SK-N-DZ (cell line): ENCODE measurements around the gene HS2ST1. TPM values are rescaled to one million over a fixed set of nuclear protein-coding genes. Genes with fewer than 3 reads are reported as not detected.
"Not testable (repeated sequence)": the region's sequence is repeated elsewhere in the genome, so short reads cannot be mapped to it uniquely, and the experiment has no call there.

ENCODE experiments used
- DNase-seq: peaks from one replicate; pipeline ENCODE4 v3.0.0-alpha.2; 2015; ENCODE audit warnings: low spot score
- polyA plus RNA-seq, 2 experiments: library from polyadenylated mRNA; depleted of rRNA; stranded (reverse); fragments of >200 nt; gene quantifications; 2 replicates each; pipeline ENCODE4 v1.2.3, GENCODE V29; 2014

Gene HS2ST1
- 17.0 and 17.4 TPM in 2 replicates for polyA plus RNA-seq (2014; cell fraction: cytosol; rRNA removed)
- polyA plus RNA-seq (2014; cell fraction: nucleus; rRNA removed), result 6.8 and 7.4 TPM in 2 replicates

- no peak for DNase-seq
These were observed at the start of gene HS2ST1 for GRCh38 chr1:86914601-86914997. HS2ST1 (plus strand) TSS chr1:86914635.

GRCh38 chr1:86865973-86866637 lies 48.3 kb upstream of the HS2ST1 start:
- no peak for DNase-seq

GRCh38 chr1:86866665-86867064 lies 47.8 kb upstream of the HS2ST1 start:
- no peak for DNase-seq

GRCh38 chr1:86867278-86867677 lies 47.2 kb upstream of the HS2ST1 start:
- not testable (repeated sequence) for DNase-seq

- DNase-seq, result no peak
These were observed 46.0 kb upstream of the HS2ST1 start for GRCh38 chr1:86868477-86868876.

GRCh38 chr1:86871001-86871400 lies 43.4 kb upstream of the HS2ST1 start:
- DNase-seq, result no peak

GRCh38 chr1:86872086-86872485 lies 42.3 kb upstream of the HS2ST1 start:
- no peak for DNase-seq

GRCh38 chr1:86875722-86876121 lies 38.7 kb upstream of the HS2ST1 start:
- no peak for DNase-seq

- no peak for DNase-seq
These were observed 26.8 kb upstream of the HS2ST1 start for GRCh38 chr1:86887479-86888162.

GRCh38 chr1:86888327-86888726 lies 26.1 kb upstream of the HS2ST1 start:
- no peak for DNase-seq

GRCh38 chr1:86899401-86899800 lies 15.0 kb upstream of the HS2ST1 start:
- DNase-seq, result not testable (repeated sequence)

- no peak for DNase-seq
These were observed 8.6 kb upstream of the HS2ST1 start for GRCh38 chr1:86905875-86906274.

- DNase-seq, result no peak
These were observed 8.0 kb upstream of the HS2ST1 start for GRCh38 chr1:86906419-86906818.

- no peak for DNase-seq
These were observed 2.0 kb upstream of the HS2ST1 start for GRCh38 chr1:86912281-86912900.

- DNase-seq, result no peak
These were observed 988 bp upstream of the HS2ST1 start for GRCh38 chr1:86913399-86913895.

- peak; percentile 100 for DNase-seq
These were observed 387 bp upstream of the HS2ST1 start, which contains the start of gene SELENOF for GRCh38 chr1:86913896-86914600. SELENOF (minus strand) TSS chr1:86914126; CDS start chr1:86914111, 15 bp downstream.

- peak; percentile 56 for DNase-seq
These were observed 732 bp downstream of the HS2ST1 start for GRCh38 chr1:86914998-86915736.

- DNase-seq, result no peak
These were observed 1.4 kb downstream of the HS2ST1 start for GRCh38 chr1:86915737-86916235.

GRCh38 chr1:86916752-86917151 lies 2.3 kb downstream of the HS2ST1 start:
- DNase-seq, result no peak

- DNase-seq, result no peak
These were observed 8.0 kb downstream of the HS2ST1 start for GRCh38 chr1:86922445-86922844.
